ENCODE data around the gene KRT16.
"Not testable (repeated sequence)": the region's sequence is repeated elsewhere in the genome, so short reads cannot be mapped to it uniquely, and the experiment has no call there.

The KRT16 gene

GRCh38 chr17:41612376-41613160 lies at the start of gene KRT16:
TSS of gene KRT16 (minus strand) at chr17:41612767. CDS start at chr17:41612688, 79 bp downstream.
- not testable (repeated sequence) for DNase-seq (ENCODE audit: low spot score)

DNA sequence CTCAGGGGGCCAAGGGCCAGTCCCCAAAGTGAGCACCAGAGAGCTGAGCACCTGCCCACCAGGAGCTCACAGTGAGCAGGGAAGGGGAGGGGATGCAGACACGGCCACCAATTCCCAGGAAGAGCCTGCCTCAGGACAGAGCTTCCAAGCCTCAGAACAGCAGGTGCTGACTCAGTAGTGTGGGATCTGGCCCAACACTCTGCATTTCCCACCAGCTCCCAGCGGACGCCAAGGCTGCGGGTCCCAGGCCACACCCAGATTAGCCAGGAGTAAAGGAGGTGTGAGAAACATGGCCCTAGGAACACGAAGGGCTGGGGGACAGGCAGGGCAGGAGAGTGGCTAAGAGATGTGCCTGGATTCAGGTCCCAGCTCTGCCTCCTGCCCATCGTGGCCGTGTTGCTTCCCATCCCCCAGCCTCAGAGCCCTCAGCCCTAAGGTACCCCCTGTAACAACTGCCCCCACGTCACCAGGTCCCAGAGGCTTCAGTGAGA lies 47.7 kb upstream of the KRT16 start:
- DNase-seq (ENCODE audit: low spot score) = no peak

DNA sequence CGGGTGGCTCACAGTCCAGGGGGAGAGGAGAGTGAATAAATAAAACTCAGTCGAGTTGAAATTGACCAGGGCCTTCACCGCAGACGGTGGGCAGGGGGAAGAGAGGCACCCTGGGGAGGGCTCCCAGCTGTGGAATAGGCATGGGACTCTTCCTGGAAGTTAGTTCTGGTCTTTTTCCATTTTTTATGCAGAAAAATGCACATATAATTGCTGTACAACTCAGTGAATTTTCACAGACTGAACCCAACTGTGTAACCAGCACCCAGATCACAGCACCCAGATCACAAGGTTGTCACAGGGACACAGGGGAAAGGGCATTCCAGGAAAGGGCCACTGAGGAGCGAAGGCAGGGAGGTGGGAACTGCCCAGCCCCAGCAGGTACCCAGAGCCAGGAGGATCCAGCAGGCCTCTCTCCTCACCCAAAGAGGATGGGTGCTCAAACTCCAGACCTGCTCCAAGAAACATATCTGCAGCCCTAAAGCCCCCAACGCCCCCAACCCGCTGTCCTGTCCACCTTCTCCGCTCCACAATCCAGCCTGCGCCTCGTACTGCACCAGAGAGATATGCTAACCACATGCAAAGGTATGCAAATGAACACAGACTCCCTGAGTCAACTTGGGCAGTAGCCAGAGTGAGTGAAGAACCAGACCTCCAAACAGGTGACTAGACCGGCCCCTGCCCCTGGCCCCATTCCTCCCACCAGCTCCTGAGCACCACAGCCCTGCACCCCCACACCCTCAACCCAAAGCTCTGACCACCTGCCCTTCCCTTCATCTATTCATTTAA lies 47.1 kb upstream of the KRT16 start:
- DNase-seq (ENCODE audit: low spot score) = no peak

DNA sequence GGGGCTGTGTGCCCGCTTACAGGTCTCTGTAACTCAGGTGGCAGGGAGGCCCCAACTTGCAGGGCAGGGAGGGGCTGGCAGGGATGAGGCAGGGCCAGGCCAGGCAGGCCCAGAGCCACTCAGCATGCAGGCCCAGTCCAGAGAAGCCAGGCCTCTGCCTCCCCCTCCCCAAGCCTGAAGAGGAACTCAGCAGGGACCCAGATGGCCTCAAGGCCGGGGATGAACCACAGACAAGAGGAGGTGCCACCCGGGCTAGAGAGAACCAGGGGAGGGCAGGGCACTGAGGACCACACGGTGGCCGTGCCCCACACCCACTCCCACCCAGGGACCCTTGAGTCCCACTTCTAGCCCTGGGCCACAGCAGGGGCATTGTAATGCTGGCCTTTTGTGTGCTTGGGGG lies 46.3 kb upstream of the KRT16 start:
- no peak for DNase-seq (ENCODE audit: low spot score)

DNA sequence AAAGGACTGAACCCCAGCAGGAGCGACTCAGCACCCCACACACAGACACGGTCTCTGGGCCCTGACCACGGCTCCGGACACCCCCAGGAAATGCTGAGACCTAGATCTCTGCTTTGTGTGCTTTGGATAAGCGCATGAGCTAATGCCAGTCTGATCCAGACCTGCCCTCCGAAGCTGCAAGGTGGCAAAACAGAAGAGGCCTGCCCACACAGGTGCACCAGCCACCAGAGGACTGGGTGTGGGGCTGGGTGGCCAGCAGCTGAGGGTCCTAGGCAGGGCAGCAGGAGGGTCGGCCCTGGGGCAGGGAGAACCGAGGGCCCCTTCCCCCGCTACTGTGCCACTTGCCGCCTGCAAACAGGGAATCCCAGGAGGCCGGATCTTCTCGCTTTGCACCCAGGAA lies 45.4 kb upstream of the KRT16 start:
- DNase-seq (ENCODE audit: low spot score) = no peak

DNA sequence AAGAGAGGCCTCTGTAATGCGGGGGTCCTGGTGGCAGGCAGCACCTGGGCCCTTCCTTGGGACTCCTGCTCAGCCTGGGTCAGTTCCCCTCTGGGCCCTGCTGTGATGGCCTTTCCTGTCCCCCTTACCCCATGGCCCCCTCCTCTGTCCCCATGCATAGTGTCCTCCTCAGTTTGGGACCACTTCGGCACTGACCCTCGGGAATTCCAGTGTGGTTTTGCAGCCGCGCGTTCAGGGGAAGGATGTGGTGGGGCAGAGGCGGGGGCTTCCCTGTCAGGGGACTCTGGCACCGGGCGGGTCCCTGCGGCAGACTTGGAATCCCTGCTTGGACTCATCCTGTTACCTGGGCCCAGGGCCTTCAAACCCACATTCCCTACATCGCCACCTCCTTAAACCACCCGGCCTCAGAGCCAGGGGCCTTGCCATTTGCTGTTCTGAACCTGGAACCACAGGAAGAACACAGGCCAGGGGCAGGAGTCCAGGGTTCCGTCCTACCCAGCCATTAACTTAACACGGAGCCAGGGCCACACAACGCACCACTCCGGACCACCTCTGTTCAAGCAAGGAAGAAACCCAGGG lies 44.7 kb upstream of the KRT16 start:
- DNase-seq (ENCODE audit: low spot score) = no peak

DNA sequence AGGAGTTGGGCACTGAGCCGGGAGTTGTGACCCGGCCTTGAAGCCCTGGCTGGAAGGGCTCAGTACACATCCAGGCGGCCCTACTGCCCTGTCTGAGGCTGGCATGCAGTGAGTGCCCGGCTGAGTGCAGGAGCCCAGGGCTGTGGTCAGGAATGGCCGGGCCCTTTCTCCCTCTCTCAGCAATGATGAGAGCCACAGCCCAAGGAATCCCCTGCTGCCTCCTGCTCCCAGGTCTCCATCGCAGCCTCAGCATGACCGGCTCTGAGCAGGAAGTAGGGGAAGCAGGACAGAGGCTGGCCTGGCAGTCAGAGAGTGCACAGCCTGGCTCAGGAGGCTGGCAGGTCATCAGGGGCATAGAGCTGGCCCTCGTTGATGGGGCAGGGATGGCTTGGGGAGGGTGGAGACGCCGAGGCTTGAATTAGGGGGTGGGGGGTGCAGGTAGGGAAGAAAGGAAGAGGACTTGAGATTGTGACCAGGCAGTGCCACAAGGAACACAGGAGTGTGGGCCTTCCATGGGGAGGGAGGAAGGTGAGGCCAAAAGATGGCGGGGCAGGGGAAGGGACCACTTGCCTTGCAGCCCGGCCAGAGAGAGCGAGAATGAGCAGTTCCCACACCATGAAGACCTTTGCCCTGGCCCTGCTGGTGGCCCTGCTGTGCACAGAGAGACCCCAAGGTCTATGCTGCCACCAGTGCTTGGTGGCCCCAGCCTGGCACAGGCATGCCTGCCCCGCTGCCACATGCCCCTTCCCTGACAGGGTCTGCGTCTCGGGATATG lies 43.9 kb upstream of the KRT16 start:
- no peak for DNase-seq (ENCODE audit: low spot score)

DNA sequence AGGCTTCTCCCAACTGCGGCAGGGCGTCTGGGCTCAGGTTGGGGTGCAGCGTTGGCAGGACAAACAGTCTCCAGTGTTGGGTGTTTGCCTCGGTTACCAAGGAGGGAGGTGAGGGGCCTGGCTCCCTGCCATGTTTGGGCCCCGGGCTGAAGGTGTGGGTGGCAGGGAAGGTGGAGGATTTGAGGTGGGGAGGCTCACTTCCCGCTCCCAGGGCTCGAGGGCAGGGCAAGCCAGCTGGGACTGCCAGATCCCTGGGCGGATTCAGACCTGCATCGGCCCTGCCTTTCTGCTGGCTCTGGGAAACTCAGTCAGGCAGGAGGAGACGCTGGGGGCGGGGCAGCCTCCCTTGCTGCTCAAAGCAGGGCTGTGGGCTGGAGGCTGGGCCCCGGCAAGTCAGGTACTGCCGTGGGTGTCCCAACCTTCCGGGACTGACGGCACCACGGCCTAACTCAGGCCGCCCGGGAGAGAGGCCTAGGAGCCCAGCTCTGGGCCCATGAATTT lies 43.1 kb upstream of the KRT16 start:
- DNase-seq (ENCODE audit: low spot score) = no peak

DNA sequence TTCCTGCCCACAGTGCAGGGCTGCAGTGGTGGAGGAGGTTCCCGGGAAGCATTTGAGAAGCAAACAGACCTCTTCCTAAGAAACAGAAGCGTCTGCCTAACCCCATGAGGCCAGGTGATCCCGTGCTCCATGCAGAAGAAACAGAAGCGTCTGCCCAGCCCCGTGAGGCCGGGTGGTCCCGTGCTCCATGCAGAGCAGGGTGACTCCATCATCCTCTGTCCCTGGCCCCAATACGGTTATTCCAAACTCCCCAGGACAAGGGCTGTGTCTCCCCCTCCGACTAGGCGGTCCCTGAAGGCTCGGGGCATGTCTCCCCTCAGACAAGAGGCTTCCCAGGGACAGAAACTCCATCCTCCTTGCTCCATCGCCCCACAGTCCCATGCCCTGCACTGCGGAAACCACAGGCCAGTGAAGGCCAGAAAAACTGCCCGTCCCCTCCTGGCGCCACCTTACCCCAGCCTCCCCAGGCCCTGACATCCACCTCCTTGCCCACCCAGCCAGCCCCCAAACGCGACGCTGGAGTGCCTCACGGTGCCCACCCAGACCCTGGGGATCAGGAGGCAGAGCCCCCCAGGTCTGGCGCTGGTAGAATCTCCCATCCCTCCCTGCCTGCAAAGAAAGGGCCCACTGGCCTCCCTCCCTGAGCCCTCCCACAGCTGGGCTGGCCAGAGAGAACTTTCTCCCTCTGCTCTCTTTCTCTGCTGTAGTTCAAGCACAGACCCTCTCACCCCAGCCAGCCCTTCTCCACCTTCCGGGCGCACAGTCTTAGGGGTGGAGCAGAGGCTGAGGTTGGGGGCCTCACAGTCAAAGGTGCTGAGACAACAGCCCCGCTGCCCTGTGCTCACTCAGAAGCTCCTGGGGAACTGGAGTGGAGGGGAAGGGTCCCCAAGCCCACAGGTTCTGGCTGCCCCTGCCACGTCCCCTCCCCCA lies 42.4 kb upstream of the KRT16 start:
- no peak for DNase-seq (ENCODE audit: low spot score)

- DNase-seq (ENCODE audit: low spot score) = no peak
Measured at GRCh38 chr17:41653892-41654677, 41.5 kb upstream of the KRT16 start.

DNA sequence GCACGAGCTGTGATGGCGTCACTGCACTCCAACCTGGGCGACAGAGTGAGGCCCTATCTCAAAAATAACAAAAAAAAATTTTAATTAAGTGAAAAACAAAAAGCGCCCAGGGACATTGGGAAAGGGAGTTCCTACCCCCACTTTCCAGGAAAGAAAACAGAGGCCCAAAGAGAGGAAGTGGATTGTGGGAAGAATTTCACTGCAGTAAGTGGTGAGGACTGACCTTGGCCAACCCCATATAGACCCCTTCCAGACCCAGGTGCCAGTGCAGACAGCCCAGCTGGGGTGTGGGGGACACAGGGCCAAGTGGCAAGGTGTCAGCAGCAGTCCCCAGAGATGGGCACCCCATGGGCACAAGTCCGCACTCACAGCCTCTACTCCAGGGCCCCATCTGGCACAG lies 40.9 kb upstream of the KRT16 start:
- no peak for DNase-seq (ENCODE audit: low spot score)

GRCh38 chr17:41652461-41652970 lies 39.9 kb upstream of the KRT16 start:
- DNase-seq (ENCODE audit: low spot score) = no peak

DNA sequence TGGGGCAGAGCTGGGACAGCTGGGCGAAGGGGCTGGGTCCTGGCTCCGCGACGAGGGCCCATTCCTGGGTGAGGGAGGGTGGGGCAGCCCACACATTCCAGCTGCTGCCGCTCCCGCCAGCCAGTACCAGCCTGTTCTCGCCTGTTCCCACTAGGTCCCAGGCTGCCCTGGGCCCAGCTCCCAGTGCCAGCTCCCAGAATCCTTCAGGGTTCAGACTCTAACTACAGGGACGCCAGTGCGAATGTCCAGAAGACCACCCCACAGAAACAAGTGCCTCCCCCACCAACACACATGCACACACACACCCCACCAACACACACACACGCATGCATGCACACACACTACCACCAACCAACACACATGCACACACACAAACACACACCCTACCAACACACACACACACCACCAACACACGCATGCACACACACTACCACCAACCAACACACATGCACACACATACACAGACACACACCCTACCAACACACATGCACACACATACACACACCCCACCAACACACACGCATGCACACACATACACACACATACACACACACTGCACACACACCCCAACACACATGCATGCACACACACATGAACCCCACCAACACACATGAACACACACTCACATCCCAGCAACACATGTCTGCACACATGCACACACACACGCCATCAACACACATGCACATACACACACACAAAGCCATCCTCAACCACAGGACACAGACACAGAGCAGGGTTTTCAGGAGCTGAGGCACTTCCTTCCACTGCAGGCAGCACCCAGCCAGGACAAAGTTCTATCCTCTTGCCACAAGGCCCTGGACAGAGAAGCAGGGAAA lies 39.3 kb upstream of the KRT16 start:
- no peak for DNase-seq (ENCODE audit: low spot score)

DNA sequence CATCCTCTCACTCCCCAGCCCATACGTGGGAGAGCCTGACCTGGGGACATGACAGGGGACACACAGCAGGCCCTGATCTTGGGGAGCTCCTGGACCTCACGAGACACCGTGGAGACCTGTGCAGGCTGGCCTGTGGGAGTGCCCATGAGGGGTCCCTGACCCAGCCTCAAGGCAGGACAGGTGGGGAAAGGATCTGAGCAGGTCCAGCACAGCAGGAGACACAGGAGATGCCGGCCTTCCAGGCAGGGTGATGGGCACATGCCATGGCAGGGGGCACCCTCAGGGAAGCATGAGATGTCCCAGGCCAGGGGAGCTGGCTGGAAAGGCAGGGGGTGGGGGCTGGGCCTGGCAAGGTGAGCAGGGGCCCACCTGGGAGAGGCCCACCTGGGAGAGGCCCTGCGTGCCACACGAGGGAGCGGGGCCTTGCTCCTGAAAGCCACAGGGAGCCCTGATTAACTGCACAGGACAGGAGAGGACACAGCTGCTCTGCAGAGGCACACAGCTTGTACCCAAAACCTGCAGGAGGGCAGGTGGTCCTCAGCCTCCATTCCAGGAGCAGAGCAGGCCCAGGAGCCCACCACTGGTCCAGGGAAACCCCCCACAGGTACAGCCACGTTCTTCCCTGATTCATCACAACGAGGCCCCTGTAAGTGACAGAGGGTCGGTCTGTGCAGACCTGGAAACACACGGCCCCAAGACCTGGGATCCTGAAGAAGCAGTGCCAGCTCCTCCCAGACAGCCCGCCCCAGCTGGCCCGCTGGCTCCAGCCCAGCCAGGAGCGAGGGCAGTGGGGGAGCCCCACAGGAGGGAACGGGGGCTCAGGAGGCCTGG lies 38.4 kb upstream of the KRT16 start:
- DNase-seq (ENCODE audit: low spot score) = no peak

DNA sequence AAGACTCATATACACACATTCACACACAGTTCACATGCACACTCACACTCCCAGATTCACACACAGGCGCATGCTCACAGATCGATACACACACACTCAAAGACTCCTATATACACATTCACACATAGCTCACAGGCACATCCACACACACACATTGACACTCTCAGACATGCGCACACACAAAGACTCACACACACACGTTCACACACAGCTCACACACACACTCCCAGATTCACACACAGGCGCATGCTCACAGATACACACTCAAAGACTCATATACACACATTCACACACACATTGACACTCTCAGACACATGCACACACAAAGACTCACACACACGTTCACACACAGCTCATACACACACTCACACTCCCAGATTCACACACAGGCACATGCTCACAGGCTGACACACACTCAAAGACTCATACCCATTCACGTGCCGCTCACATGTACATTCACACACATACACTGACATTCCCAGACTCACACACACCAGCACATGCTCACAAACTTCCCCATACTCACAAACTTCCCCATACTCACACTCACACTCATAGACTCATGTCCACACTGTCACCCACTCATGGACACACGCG lies 37.5 kb upstream of the KRT16 start:
- DNase-seq (ENCODE audit: low spot score) = no peak

DNA sequence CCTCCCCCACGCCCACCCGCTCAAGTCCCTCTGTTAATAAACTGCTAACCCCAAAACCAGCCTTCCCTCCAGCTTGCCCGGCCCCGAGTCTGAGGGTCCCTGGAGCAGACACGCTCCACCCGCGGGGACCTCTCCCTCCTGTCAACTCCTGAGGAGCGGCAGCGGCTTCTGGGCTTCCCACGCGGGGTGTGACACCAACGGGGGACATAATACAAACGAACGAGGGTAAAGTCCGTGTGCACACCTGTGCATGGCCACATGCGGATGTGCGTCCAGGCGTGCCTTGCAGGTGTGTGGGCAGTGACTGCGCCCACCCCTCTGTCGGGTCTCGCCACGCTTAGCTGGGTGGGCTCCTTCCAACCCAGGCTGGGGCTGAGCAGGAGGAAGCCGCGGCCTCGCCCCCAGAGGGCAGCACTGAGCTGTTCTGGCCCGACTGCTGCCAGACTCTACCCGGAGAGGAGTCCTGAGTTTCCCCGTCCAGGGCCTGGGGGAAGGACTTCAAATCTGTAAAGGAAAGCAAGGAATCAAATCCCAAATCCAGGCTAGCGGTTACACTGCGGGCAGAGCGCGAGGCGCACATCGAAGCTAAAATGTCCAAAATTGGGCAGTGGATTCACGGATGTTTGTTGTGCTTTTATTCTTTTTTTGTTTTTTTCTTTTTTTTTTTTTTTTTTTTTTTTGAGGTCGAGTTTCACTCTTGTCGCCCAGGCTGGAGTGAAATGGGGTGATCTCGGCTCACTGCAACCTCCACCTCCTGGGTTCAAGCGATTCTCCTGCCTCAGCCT lies 36.0 kb upstream of the KRT16 start:
- peak; percentile 84 for DNase-seq (ENCODE audit: low spot score)

- peak; percentile 89 for DNase-seq (ENCODE audit: low spot score)
Measured at GRCh38 chr17:41647940-41648410, 35.4 kb upstream of the KRT16 start.

All from activated CD4-positive, alpha-beta T cell treated with anti-CD3 and anti-CD28 coated beads, Interleukin-2, Interleukin-4, amounts not matched to agents 100 ng/mL and 50 ng/mL, durations not matched to agents 16 hours and 8 hours (primary cell).